Measurements from ENCODE around the gene FBXL19.
A peak's percentile ranks its signal among the peaks of the same experiment; 100 is the strongest.
"Not testable (repeated sequence)": the region's sequence is repeated elsewhere in the genome, so short reads cannot be mapped to it uniquely, and the experiment has no call there.

Gene FBXL19

GRCh38 chr16:30922960-30923535 is 324 bp upstream of the FBXL19 start:
- DNase-seq = peak; percentile 98

- DNase-seq = no peak
Measured at GRCh38 chr16:30924076-30924912, 922 bp downstream of the FBXL19 start.

DNA sequence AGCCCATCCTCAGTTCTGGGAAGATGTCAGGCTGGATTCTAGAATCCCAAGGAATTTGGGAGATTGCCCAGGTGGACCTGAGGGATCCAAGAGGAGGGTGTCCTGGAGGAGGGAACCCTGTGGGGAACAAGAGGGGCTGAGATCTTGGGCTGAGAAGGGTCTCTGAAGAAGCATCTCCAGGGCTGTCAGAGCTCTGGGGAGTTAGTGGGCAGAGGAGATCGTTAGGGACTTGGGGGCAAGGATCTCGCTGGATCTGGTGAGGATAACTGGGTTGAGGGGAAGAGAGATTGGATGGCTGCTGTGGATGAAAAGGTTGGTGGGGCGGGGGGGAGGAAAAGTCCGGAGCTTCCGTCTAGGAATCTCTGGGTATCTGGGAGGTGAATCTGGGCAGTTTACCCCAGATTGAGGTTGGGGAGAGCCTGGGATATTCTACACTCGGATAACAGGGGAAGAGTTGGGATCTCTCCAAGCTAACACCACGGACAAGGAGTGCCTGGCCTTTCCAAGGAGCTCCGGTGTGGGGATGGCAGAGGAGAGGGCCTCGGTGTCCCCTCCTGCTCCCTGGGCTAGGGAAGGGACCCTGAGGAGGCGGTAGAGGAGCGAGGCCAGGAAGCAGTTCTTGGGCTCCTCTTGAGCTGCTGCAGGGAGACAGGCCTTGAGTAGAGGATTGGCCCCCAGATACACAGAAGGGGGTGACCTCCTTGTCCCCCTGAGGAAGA is 1.7 kb downstream of the FBXL19 start:
- no peak for DNase-seq

GRCh38 chr16:30925632-30925987 is 2.2 kb downstream of the FBXL19 start:
- DNase-seq = no peak

DNA sequence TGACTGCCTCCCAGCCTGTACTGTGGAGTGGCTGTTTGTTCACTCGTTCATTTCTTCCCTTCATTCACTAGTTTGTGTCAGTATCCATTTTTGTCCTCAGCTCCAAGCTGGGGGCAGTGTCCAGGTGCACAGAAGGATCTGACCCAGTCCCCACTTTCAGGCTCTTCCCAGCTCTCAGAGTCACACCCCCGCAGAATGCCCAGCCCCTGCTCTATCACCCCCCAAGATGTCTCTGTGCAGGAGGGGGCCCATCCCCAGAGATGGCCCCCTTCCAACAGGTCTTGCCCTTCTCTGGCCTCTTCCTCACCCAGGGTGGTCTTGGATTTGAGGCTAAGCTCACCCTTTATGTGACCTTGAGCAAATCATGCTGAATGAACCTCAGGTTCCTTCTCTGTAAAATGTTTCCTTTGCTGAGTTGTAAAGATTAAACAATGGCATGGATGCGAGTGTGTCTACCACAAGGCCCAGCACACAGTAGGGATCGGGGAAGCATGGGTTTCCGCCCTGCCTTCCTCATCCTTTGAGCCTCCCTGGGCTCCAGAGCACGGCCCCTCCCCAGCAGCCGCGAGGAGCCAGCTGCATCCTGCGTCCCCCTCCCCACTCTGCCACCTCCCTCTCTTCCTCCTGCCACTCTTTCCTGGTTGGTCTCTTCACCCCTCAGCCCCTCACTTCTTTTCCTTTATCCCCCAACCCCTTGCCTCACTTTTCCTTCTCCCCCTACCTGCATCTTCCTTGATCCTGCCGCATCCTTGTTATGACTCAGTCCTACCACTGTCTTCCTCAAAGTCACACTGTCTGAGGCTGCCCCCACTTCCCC is 2.8 kb downstream of the FBXL19 start:
- no peak for DNase-seq

GRCh38 chr16:30926937-30927788 is 3.8 kb downstream of the FBXL19 start:
- no peak for DNase-seq

DNA sequence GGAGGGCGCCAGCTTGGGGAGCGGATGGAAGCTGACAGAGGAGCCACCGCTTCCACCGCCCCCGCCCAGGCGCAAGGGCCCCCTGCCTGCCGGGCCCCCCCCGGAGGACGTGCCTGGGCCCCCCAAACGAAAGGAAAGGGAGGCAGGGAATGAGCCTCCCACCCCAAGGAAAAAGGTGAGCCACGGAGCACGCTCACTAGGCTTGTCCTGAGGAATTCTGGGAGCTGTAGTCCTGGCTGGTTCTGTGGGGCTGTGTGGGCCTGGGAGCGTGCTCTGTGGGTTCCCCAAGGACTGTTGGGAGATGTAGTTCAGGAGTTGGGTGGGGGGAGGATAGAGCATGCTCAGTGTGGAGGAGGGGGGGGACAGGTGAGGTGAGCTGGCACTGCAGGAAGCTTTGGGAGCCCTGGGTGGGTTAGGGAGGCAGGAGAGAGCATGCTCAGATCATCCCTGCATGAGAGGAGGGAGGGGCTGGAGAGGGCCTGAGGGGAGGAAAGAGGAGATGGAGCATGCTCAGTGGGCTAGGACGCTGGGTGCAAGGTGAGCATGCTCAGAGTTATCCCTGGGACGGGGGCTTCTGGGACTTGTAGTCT is 4.5 kb downstream of the FBXL19 start:
- no peak for DNase-seq

DNA sequence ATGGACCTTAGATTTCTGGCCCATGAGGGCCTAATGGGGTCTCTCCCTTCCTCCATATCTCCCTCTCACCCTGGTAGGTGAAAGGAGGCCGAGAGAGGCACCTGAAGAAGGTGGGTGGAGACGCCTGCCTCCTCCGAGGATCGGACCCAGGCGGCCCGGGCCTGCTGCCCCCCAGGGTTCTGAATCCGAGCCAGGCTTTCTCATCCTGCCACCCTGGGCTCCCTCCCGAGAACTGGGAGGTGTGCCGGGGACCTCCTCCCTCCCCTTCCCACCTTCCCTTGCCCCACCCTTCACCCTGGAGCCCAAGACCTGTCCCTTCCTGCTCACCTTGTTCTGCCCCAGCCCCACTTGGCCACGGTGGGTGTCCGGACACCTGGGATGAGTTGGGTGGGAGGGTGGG is 5.0 kb downstream of the FBXL19 start:
- no peak for DNase-seq

- DNase-seq = no peak
Measured at GRCh38 chr16:30929167-30929566, 5.8 kb downstream of the FBXL19 start.

GRCh38 chr16:30930160-30930571 is 6.8 kb downstream of the FBXL19 start:
- no peak for DNase-seq

DNA sequence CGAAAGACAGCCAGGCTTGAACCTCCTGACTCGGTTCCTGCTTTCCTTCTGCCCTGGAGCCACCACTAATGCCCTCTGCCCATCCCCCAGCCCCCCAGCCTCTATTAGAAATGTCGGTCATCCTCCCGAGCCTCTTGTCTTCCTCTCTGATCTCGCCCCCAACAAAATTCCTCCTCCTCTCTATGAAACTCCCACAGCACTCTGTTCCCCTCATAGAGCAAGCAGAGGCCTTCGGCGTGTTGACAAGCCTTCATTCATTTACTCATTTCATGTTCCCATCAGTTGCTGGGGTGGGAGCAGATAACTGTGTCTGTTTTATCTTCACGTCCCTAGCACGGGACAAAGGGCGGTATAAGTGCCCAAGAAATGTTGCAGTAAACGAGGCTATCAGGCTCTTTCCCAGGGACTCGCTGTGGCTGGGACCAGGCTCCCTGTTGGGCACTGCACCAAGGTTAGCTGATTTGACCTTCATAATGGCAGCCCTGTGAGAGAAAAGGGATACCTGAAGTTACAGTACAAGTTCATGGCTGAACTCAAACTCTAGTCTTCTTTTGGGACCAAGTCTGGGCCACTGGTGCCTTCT is 7.8 kb downstream of the FBXL19 start:
- DNase-seq = no peak

GRCh38 chr16:30934827-30935557 is 11.6 kb downstream of the FBXL19 start:
- peak; percentile 16 to 52 for DNase-seq

- DNase-seq = no peak
Measured at GRCh38 chr16:30937692-30938091, 14.3 kb downstream of the FBXL19 start.

DNA sequence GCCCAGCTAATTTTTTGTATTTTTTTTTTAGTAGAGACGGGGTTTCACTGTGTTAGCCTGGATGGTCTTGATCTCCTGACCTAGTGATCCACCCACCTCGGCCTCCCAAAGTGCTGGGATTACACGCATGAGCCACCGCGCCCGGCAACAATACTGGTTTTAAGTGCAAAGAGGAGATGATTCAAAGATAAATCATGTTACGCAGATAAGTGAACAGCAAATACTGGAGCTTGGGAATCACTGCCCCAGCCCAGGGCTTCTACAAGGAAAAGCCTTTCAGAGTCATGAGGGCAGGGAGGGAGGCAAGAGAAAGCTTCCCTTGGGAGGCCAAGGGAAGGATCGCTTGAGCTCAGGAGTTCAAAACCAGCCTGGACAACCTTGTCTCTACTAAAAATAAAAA is 16.2 kb downstream of the FBXL19 start:
- DNase-seq = not testable (repeated sequence)

- peak; percentile 36 to 48 for DNase-seq
Measured at GRCh38 chr16:30941600-30942425, 18.4 kb downstream of the FBXL19 start.

DNA sequence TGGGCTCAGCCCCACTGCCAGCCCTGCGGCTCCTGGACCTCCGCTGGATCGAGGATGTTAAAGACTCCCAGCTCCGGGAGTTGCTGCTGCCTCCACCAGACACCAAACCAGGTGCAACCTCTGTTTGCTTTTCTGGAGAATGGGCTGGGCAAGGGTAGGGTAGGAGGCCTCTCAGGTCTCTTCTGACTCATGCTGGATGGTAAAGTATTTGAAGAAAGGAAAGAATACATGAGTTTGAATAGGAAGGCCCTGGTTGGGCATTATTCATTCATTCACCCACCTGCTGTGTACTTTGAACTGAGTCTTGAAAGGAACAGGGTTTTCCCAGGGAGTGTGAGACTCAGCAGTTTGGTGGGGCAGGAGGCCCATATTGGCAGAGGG is 19.0 kb downstream of the FBXL19 start:
- DNase-seq = no peak

DNA sequence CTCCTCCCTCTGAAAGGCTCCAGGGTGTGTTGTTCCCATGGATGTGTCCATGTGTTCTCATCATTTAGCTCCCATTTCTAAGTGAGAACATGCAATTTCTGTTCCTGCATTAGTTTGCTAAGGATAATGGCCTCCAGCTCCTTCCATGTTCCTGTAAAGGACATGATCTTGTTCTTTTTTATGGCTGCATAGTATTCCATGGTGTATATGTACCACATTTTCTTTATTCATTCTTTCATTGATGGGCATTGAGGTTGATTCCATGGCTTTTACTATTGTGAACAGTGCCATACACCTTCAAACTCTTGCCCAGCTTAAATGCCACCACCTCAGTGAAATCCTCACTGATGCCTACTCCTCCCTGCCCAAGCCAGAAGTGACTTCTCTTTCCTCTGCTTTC is 21.0 kb downstream of the FBXL19 start:
- DNase-seq = no peak

DNA sequence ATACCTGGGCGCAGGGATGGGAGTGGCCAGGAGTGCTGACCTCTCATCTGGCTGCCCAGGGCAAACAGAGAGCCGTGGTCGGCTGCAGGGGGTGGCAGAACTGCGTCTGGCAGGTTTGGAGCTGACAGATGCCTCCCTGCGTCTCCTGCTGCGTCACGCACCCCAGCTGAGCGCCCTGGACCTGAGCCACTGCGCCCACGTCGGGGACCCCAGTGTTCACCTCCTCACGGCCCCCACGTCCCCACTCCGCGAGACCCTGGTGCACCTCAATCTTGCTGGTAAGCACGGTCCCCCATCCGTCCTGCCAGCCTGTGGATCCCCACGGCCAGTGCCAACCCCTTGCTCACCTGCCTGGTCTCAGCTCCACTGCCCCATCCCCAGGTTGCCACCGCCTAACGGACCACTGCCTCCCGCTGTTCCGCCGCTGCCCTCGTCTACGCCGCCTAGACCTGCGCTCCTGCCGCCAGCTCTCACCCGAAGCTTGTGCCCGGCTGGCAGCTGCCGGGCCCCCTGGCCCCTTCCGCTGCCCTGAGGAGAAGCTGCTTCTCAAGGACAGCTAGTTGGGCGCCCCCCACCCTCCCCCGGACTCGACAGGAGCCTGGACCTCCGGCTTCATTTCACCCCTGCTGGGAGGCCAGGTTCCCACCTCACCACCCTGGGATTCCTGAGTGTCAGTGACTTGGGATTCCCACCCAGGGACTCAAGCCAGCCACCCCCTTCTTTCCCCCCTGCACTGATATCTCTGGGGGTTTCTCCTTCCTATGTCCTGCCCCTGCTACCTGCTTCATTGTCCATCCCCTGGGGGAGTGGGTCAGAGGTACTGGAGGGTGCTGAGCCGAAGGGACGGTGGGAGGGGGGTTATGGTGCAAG is 23.5 kb downstream of the FBXL19 start:
- no peak for DNase-seq

DNA sequence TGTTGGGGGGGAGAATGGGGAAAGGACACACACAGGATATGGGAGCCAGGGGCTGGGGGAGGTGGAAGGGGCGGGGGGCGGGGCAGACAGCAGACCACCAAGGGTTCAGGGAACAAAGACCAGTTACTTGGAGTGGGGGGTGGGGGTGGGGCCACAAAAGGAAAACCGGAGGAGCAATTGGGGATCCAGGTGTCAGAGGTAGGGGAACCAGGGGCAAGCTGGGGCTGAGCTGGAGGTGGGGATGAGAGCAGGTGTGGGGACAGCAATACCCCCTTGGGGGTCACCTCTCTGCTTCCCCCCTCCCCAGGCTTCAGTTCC is 24.1 kb downstream of the FBXL19 start:
- no peak for DNase-seq

Measured in bone marrow (tissue), 2 donors.